B cell (primary cell): Measurements from ENCODE around the gene S100A4. TPM values are rescaled to one million over a fixed set of nuclear protein-coding genes. Genes with fewer than 3 reads are reported as not detected.

Experiments used
- ATAC-seq: fragments of 200-7000 bp; cut with Tn5 transposase; one replicate; pipeline ENCODE4 v1.10.0; 2021; ENCODE audit warnings: low read depth, mild to moderate bottlenecking, moderate number of reproducible peaks, moderate library complexity
- CTCF ChIA-PET: fragments of 350-600 bp; sonication (Branson Sonifier 250); formaldehyde crosslinking; loops from one replicate; lab custom pipeline; 2021; ENCODE audit warnings: antibody characterized with exemption, inconsistent platforms; lab: Charles Lee
- POLR2A ChIA-PET: fragments of 350-600 bp; sonication (Branson Sonifier 250); formaldehyde crosslinking; loops from one replicate; lab custom pipeline; 2021; ENCODE audit warnings: antibody characterized with exemption; lab: Charles Lee
- DNase-seq: peaks from one replicate; pipeline ENCODE4 v3.0.0; 2013
- H2AFZ ChIP-seq: 2 replicates; pipeline ENCODE4 v1.6.1; 2012; ENCODE audit warnings: mild to moderate bottlenecking, low read depth, low read length; ENCODE audit not compliant: insufficient read depth, poor library complexity, severe bottlenecking
- H3K27ac ChIP-seq, 2 donors: 1 replicate in 1 of 2; 2 replicates in 1 of 2; pipeline ENCODE4 v1.5.1; 2012 to 2013; ENCODE audit warnings: low read length in 2 of 2, mild to moderate bottlenecking in 2 of 2, moderate library complexity in 1 of 2
- H3K27me3 ChIP-seq, 4 experiments: fragments of 200-600 bp in 1 of 4; sonication (generic) in 1 of 4; replicated peaks in 1 of 4; 1 replicate in 2 of 4; 2 replicates in 2 of 4; pipeline versions ENCODE4 v1.6.1 to v1.7.0; 2013 to 2016; ENCODE audit warnings: low read length in 3 of 4, mild to moderate bottlenecking in 2 of 4, mixed read lengths in 1 of 4, moderate library complexity in 1 of 4; ENCODE audit not compliant: insufficient read depth in 4 of 4, control insufficient read depth in 3 of 4; ENCODE audit errors: control extremely low read depth in 1 of 4
- H3K36me3 ChIP-seq, 2 experiments: replicated peaks in 1 of 2; 1 replicate in 1 of 2; 2 replicates in 1 of 2; pipeline versions ENCODE4 v1.6.1 to v1.7.1; 2013; ENCODE audit warnings: low read length in 1 of 2; ENCODE audit not compliant: insufficient read depth in 2 of 2, control insufficient read depth in 1 of 2; ENCODE audit errors: control extremely low read depth in 1 of 2, extremely low read depth in 1 of 2
- H3K4me1 ChIP-seq, 2 donors: fragments of 200-600 bp in 1 of 2; sonication (generic) in 1 of 2; 1 replicate in 1 of 2; 2 replicates in 1 of 2; pipeline versions ENCODE4 v1.5.1 to v1.6.1; 2013 to 2017; ENCODE audit warnings: low read length in 2 of 2; ENCODE audit not compliant: control insufficient read depth in 2 of 2, insufficient read depth in 2 of 2
- H3K4me2 ChIP-seq: replicated peaks from 2 replicates; pipeline ENCODE3; 2012; ENCODE audit warnings: mild to moderate bottlenecking, low read depth, low read length; ENCODE audit not compliant: poor library complexity, severe bottlenecking
- H3K4me3 ChIP-seq, 5 experiments: fragments of 200-600 bp in 1 of 5; sonication (generic) in 1 of 5; 1 replicate in 3 of 5; 2 replicates in 2 of 5; pipeline versions ENCODE4 v1.5.1 to v1.7.0; 2011 to 2016; ENCODE audit warnings: low read length in 4 of 5, mild to moderate bottlenecking in 4 of 5, low read depth in 2 of 5, control low read depth in 1 of 5, moderate library complexity in 1 of 5; ENCODE audit not compliant: insufficient read depth in 1 of 5; ENCODE audit errors: control extremely low read depth in 1 of 5, extremely low read depth in 1 of 5
- H3K79me2 ChIP-seq: fragments of 200-600 bp; sonication (generic); one replicate; pipeline ENCODE4 v1.6.0; 2016; ENCODE audit warnings: low read length; ENCODE audit not compliant: control insufficient read depth, insufficient read depth
- H3K9ac ChIP-seq: fragments of 200-600 bp; sonication (generic); 2 replicates; pipeline ENCODE4 v1.6.1; 2017; ENCODE audit warnings: mild to moderate bottlenecking, low read length, moderate library complexity
- H3K9me3 ChIP-seq, 3 donors: one replicate each; pipeline versions ENCODE4 v1.6.1 to v1.7.1; 2013; ENCODE audit warnings: low read length in 2 of 3; ENCODE audit not compliant: control insufficient read depth in 2 of 3, insufficient read depth in 1 of 3; ENCODE audit errors: control extremely low read depth in 1 of 3
- H4K20me1 ChIP-seq: 2 replicates; pipeline ENCODE4 v1.6.0; 2012; ENCODE audit warnings: mild to moderate bottlenecking, low read length; ENCODE audit not compliant: insufficient read depth, control insufficient read depth, poor library complexity, severe bottlenecking
- H3K27ac Mint-ChIP-seq: one replicate; pipeline ENCODE4 v1.8.0; 2021; ENCODE audit warnings: mixed read lengths
- H3K27me3 Mint-ChIP-seq: one replicate; pipeline ENCODE4 v1.8.0; 2021; ENCODE audit warnings: mixed read lengths
- H3K4me1 Mint-ChIP-seq: one replicate; pipeline ENCODE4 v1.8.0; 2021; ENCODE audit warnings: mixed read lengths
- H3K4me3 Mint-ChIP-seq: one replicate; pipeline ENCODE4 v1.8.0; 2021; ENCODE audit warnings: mixed read lengths
- H3K9me3 Mint-ChIP-seq: one replicate; pipeline ENCODE4 v1.8.0; 2022; ENCODE audit warnings: mixed read lengths; ENCODE audit not compliant: insufficient read depth
- EZH2 ChIP-seq: IDR thresholded peaks from 2 replicates; pipeline ENCODE4 v1.6.1; 2012; ENCODE audit warnings: borderline replicate concordance, low read depth, mild to moderate bottlenecking, moderate library complexity, low read length; ENCODE audit not compliant: insufficient read depth, poor library complexity, severe bottlenecking
- whole genome bisulfite sequencing: methylation state at CpG from one replicate; pipeline ENCODE4 v1.1.5; 2013; ENCODE audit warnings: missing lambda C conversion rate; ENCODE audit not compliant: insufficient coverage; 5-methylcytosine and 5-hydroxymethylcytosine counted together
- intact Hi-C: fragments of 100-400 bp; cut with micrococcal nuclease; formaldehyde crosslinking; loops from one replicate; pipeline ENCODE4 v1.10.0; 2022
- polyA plus RNA-seq: library from polyadenylated mRNA; depleted of rRNA; stranded (reverse); fragments of >200 nt; gene quantifications from 2 replicates; pipeline ENCODE4 v1.2.3, GENCODE V29; 2012
- total RNA-seq, 2 donors: library from RNA; stranded (reverse); fragments of 120-200 nt in 1 of 2; gene quantifications; 1 replicate in 1 of 2; 2 replicates in 1 of 2; pipeline versions ENCODE4 v1.2.3 to v1.2.4, GENCODE V29; 2013 to 2022
- TF ChIP-seq, protein P1 (sequence below): fragments of 200-600 bp; IDR thresholded peaks from one replicate; pipeline ENCODE4 v1.8.0; 2022; ENCODE audit warnings: antibody characterized with exemption, mild to moderate bottlenecking

Gene S100A4
- total and polyA plus RNA-seq, 2 donors (not counting 1 experiment from before 2014, with no cell fraction given) = 62.7 to 150 TPM

DNA sequence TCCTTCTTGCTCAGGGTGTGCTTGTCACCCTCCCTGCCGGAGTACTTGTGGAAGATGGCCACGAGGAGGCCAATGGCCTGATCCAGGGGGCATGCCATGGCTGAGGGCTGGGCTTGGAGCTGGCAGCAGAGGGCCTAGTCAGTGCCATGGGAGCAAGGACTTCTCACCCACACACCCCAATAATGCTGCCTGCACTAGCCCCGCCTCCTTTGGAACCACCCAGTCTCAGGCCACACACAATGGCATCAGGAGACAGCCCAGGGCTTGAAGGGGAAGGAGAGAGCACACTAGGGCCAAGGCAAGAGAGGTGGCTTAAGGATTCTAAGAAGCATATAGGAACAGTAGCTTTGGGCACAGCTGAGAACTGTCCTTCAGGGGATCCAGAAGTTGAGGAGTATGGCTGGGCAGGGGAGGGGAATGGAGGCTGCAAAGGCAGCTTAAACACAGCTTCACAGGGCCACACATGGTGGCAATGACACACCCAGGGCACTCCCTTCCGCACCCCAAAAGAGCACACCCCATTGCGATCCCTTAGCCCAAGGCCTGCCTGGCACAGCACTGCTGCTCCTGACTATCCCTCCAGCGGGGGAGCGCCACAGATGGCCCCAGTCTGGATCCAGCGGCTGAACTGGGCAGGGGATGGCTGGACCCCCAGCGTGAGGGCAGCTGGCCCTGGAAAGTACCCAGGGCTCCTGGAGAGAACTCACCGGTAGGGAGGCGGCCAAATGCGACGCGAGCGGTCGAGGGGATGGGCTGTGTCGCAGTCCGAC lies 10.2 kb downstream of the S100A4 start, which contains the start of gene S100A6:
TSS of gene S100A6 (minus strand) at position 750 of the 770 bp plus-strand sequence. CDS start at position 98, 652 bp downstream.
- H3K9ac ChIP-seq = peak within 1 kb of the TSS; percentile 86

More for the DNA sequence above, 10.2 kb downstream of the S100A4 start, which contains the start of gene S100A6:
- ATAC-seq = peak; percentile 36
- peak within 1 kb of the TSS; percentile 96 for H3K27ac Mint-ChIP-seq
- no peaks in the 10 kb centered on the region for H3K9me3 Mint-ChIP-seq
- peaks cover 0 to 4% of the 10 kb centered on the region in 2 experiments for H3K36me3 ChIP-seq
- no peak for TF ChIP-seq EZH2
- TF ChIP-seq, protein P1, sequence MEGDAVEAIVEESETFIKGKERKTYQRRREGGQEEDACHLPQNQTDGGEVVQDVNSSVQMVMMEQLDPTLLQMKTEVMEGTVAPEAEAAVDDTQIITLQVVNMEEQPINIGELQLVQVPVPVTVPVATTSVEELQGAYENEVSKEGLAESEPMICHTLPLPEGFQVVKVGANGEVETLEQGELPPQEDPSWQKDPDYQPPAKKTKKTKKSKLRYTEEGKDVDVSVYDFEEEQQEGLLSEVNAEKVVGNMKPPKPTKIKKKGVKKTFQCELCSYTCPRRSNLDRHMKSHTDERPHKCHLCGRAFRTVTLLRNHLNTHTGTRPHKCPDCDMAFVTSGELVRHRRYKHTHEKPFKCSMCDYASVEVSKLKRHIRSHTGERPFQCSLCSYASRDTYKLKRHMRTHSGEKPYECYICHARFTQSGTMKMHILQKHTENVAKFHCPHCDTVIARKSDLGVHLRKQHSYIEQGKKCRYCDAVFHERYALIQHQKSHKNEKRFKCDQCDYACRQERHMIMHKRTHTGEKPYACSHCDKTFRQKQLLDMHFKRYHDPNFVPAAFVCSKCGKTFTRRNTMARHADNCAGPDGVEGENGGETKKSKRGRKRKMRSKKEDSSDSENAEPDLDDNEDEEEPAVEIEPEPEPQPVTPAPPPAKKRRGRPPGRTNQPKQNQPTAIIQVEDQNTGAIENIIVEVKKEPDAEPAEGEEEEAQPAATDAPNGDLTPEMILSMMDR = no peak
- H4K20me1 ChIP-seq = no peaks in the 10 kb centered on the region
- H3K9me3 ChIP-seq = peaks cover 0 to 2% (median 0%) of the 10 kb centered on the region in 3 donors
- H3K79me2 ChIP-seq = peaks cover 10% of the 10 kb centered on the region
- 18% methylated on average over 17 of the region's 18 CpGs for WGBS
- H3K4me1 Mint-ChIP-seq = peaks cover 51% of the 10 kb centered on the region
- H3K4me1 ChIP-seq = peaks cover 43 to 53% of the 10 kb centered on the region in 2 donors
- intact Hi-C loops = loop anchor here (1.0 to 10.0 kb wide), 3 partner anchors 10 to 139 kb away; partner anchors contain the start of genes CHTOP, ILF2, NPR1 and S100A4
- H3K27me3 ChIP-seq = no peaks in the 10 kb centered on the region
- DNase-seq = peak; percentile 55
- peak within 1 kb of the TSS; percentile 83 to 84 for H3K27ac ChIP-seq
- no peaks in the 10 kb centered on the region for H3K27me3 Mint-ChIP-seq
- peak within 1 kb of the TSS; percentile 96 for H2AFZ ChIP-seq
- ChIA-PET POLR2A (interaction anchor here (0.7 to 2.8 kb wide), 10 partner anchors 10 to 685 kb away, joined by 3 to 20 read pairs (median 4); partner anchors contain the start of genes INTS3, S100A2 and S100A4), CTCF (interaction anchor here (0.6 to 10.9 kb wide), 12 partner anchors 10 to 99 kb away, joined by 3 to 189 read pairs (median 5); partner anchors contain the start of genes CHTOP, S100A2, S100A3 and S100A4)
- peak within 1 kb of the TSS; percentile 96 for H3K4me2 ChIP-seq
- H3K4me3 Mint-ChIP-seq = peak within 1 kb of the TSS; percentile 95
- peak within 1 kb of the TSS; percentile 75 to 95 (median 85) for H3K4me3 ChIP-seq
